Naive thymus-derived CD4-positive, alpha-beta T cell (primary cell): ENCODE results near the gene RUFY3. TPM values are rescaled to one million over a fixed set of nuclear protein-coding genes. Genes with fewer than 3 reads are reported as not detected.

Experiments used
- ATAC-seq: fragments of 150-1000 bp; cut with Tn5 transposase; 2 replicates; pipeline ENCODE4 v1.10.0; 2021; ENCODE audit warnings: mild to moderate bottlenecking, moderate library complexity
- CTCF ChIA-PET: fragments of 350-600 bp; sonication (Branson Sonifier 250); formaldehyde crosslinking; loops from one replicate; lab custom pipeline; 2021; ENCODE audit warnings: antibody characterized with exemption; lab: Charles Lee
- POLR2A ChIA-PET: fragments of 350-600 bp; sonication (Branson Sonifier 250); formaldehyde crosslinking; loops from one replicate; lab custom pipeline; 2021; ENCODE audit warnings: antibody characterized with exemption, inconsistent platforms; lab: Charles Lee
- DNase-seq, 9 donors: peaks; one replicate each; pipeline versions ENCODE4 v3.0.0 to v3.0.0-alpha.2; 2020 to 2022; ENCODE audit warnings: mixed read lengths in 1 of 9
- H3K27ac ChIP-seq: one replicate; pipeline ENCODE4 v1.7.0; 2013; ENCODE audit warnings: mild to moderate bottlenecking, low read depth, low read length, moderate library complexity
- H3K27me3 ChIP-seq, 2 donors: one replicate each; pipeline ENCODE4 v1.7.0; 2013; ENCODE audit warnings: low read length in 2 of 2, mild to moderate bottlenecking in 2 of 2, moderate library complexity in 2 of 2; ENCODE audit not compliant: control insufficient read depth in 2 of 2, insufficient read depth in 2 of 2
- H3K36me3 ChIP-seq, 3 experiments: 1 replicate in 2 of 3; 2 replicates in 1 of 3; pipeline ENCODE4 v1.7.0; 2013; ENCODE audit warnings: low read length in 3 of 3, mild to moderate bottlenecking in 3 of 3, moderate library complexity in 1 of 3; ENCODE audit not compliant: insufficient read depth in 3 of 3, control insufficient read depth in 2 of 3
- H3K4me1 ChIP-seq, 2 donors: one replicate each; pipeline ENCODE4 v1.7.0; 2013; ENCODE audit warnings: low read length in 2 of 2, mild to moderate bottlenecking in 2 of 2, moderate library complexity in 1 of 2; ENCODE audit not compliant: control insufficient read depth in 2 of 2, insufficient read depth in 2 of 2
- H3K4me3 ChIP-seq: 2 replicates; pipeline ENCODE4 v1.7.0; 2013; ENCODE audit warnings: mild to moderate bottlenecking, low read length
- H3K9me3 ChIP-seq, 3 experiments: 1 replicate in 2 of 3; 2 replicates in 1 of 3; pipeline ENCODE4 v1.7.0; 2013; ENCODE audit warnings: low read length in 3 of 3; ENCODE audit not compliant: control insufficient read depth in 2 of 3
- H3K27ac Mint-ChIP-seq, 9 donors: one replicate each; pipeline ENCODE4 v1.8.0; 2020 to 2022; ENCODE audit warnings: mixed read lengths in 9 of 9, mild to moderate bottlenecking in 8 of 9, moderate library complexity in 5 of 9, inconsistent platforms in 2 of 9
- H3K27me3 Mint-ChIP-seq, 5 donors: one replicate each; pipeline ENCODE4 v1.8.0; 2021 to 2022; ENCODE audit warnings: mixed read lengths in 5 of 5, mild to moderate bottlenecking in 1 of 5
- H3K36me3 Mint-ChIP-seq, 5 donors: one replicate each; pipeline ENCODE4 v1.8.0; 2020 to 2022; ENCODE audit warnings: mixed read lengths in 5 of 5, mild to moderate bottlenecking in 3 of 5, inconsistent platforms in 1 of 5
- H3K4me1 Mint-ChIP-seq, 7 donors: one replicate each; pipeline ENCODE4 v1.8.0; 2020 to 2022; ENCODE audit warnings: mixed read lengths in 7 of 7, mild to moderate bottlenecking in 3 of 7, inconsistent platforms in 1 of 7
- H3K4me3 Mint-ChIP-seq, 10 donors: one replicate each; pipeline ENCODE4 v1.8.0; 2020 to 2022; ENCODE audit warnings: mild to moderate bottlenecking in 10 of 10, mixed read lengths in 10 of 10, moderate library complexity in 6 of 10, inconsistent platforms in 2 of 10
- H3K9me3 Mint-ChIP-seq, 11 donors: one replicate each; pipeline ENCODE4 v1.8.0; 2020 to 2022; ENCODE audit warnings: mixed read lengths in 11 of 11, mild to moderate bottlenecking in 4 of 11, inconsistent platforms in 1 of 11, moderate library complexity in 1 of 11
- intact Hi-C, 2 donors: fragments of 100-400 bp; cut with micrococcal nuclease; formaldehyde crosslinking; loops; one replicate each; pipeline ENCODE4 v1.15.1; 2023
- polyA plus RNA-seq, 2 donors: library from polyadenylated mRNA; unstranded; fragments of 300-500 nt; fragmentation: Illumina TruSeq; gene quantifications; one replicate each; pipeline ENCODE4 v1.2.3, GENCODE V29; 2021
- total RNA-seq, 6 experiments: library from RNA in 5 of 6; stranded (reverse) in 5 of 6; gene quantifications; 1 replicate in 5 of 6; 2 replicates in 1 of 6; pipeline ENCODE4 v1.2.3 and lab custom pipeline; 2021 to 2026

RUFY3 gene
- total and polyA plus RNA-seq, 7 experiments from 2014 or later: 4.0 to 41.2 (median 38.6) TPM

DNA sequence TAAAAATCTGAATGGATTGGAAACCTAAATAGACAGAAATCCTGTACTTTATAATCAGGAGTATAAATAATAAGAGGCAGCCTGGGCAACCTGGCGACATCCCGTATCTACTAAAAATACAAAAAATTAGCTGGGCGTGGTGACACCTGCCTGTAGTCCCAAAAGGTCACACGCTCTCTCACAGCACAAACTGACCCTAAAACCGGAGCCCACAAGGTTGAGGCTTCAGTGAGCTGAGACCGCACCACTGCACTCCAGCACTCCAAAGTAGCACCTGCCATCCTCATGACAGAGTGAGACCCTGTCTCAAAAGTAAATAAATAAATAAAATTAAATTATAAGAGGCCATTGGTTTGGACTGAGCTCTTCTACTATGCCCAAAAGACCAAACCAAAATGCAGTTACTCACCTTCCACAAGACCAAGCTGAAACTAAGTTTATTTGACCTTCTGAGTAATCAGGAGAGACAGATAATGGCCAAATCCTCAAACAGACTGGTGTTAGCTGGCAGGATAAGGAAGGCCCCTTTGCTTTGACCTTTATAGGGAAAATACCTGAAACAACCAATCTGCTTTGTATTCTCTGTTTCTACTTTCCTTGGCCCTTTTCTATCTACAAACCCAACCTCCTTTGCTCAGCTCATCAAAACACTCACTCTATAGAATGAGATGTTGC lies 121.1 kb downstream of the RUFY3 start:
- Histone ChIP-seq H3K4me1 (peaks cover 0 to 6% of the 10 kb centered on the region in 2 donors), H3K9me3 (no peaks in the 10 kb centered on the region), H3K27me3 (no peaks in the 10 kb centered on the region), H3K36me3 (no peaks in the 10 kb centered on the region), H3K4me3 (no peak overlapping the region), H3K27ac (no peak overlapping the region)
- Mint-ChIP-seq H3K4me3 (no peak overlapping the region), H3K9me3 (no peaks in the 10 kb centered on the region), H3K27me3 (no peaks in the 10 kb centered on the region), H3K36me3 (peaks cover 0 to 7% (median 0%) of the 10 kb centered on the region in 5 donors), H3K27ac (peak overlapping the region in 4 of 9 donors; percentile 7 to 84 (median 44)), H3K4me1 (peaks cover 0 to 21% (median 9%) of the 10 kb centered on the region in 7 donors)
- ChIA-PET CTCF (interaction anchor here (0.5 kb wide), 1 partner anchor 83 kb away, joined by 3 read pairs; no protein-coding TSS in a partner anchor), POLR2A (interaction anchor here (0.8 to 1.0 kb wide), 2 partner anchors 9 to 115 kb away, joined by 3 to 6 read pairs; no protein-coding TSS in a partner anchor)
- DNase-seq: no peak
- no peak for ATAC-seq
- intact Hi-C loops: no loop called here

DNA sequence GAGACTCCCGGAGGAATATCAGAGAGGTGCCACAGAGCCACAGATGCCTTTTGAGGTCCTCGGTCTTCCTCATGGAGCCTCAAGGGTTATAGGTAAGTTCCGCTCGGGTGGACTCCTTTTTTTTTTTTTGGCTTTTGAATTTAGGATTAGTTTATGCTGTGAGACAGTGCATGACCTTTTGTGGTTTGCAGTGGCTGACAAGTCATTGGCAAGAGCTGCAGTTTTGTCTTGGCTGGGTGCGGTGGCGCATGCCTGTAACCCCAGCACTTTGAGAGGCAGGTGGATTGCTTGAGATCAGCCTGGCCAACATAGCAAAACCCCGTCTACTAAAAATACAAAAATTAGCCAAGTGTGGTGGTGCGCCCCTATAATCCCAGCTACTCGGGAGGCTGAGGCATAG lies 122.4 kb downstream of the RUFY3 start:
- Histone ChIP-seq H3K36me3 (no peaks in the 10 kb centered on the region), H3K27ac (no peak overlapping the region), H3K4me1 (no peaks in the 10 kb centered on the region), H3K9me3 (no peaks in the 10 kb centered on the region), H3K27me3 (no peaks in the 10 kb centered on the region), H3K4me3 (no peak overlapping the region)
- ATAC-seq: no peak
- intact Hi-C loops: no loop called here
- Mint-ChIP-seq H3K27ac (peak overlapping the region in 1 of 9 donors; percentile 3), H3K27me3 (no peaks in the 10 kb centered on the region), H3K4me3 (no peak overlapping the region), H3K4me1 (peaks cover 0 to 18% (median 0%) of the 10 kb centered on the region in 7 donors), H3K36me3 (peaks cover 0 to 7% (median 0%) of the 10 kb centered on the region in 5 donors), H3K9me3 (no peaks in the 10 kb centered on the region)
- DNase-seq: no peak
- ChIA-PET POLR2A (interaction anchor here (1.3 kb wide), 1 partner anchor 155 kb away, joined by 3 read pairs; no protein-coding TSS in a partner anchor), CTCF (no interaction called here)

DNA sequence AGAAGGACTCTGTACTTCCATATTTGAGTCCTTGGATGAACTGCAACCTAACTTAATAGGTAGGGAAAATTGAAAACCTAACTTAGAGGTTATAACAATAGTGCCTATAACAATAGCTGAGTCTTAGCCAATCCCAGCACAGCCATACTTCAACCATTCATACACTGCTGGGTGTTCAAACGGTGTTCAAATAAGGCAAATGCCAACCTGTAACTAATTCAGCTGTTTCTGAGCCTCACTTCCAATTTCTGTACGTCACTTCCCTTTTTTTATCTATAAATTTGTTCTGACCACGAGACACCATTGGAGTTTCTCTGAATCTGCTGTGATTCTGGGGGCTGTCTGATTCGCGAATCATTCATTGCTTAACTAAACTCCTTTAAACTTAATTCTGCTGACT lies 127.5 kb downstream of the RUFY3 start:
- H3K36me3 Mint-ChIP-seq: peaks cover 0 to 11% (median 0%) of the 10 kb centered on the region in 5 donors
- no peaks in the 10 kb centered on the region for H3K27me3 Mint-ChIP-seq
- Histone ChIP-seq H3K9me3 (no peaks in the 10 kb centered on the region), H3K27me3 (no peaks in the 10 kb centered on the region), H3K4me3 (no peak overlapping the region), H3K36me3 (no peaks in the 10 kb centered on the region), H3K27ac (no peak overlapping the region), H3K4me1 (no peaks in the 10 kb centered on the region)
- H3K27ac Mint-ChIP-seq: no peak overlapping the region
- ATAC-seq (no peak), DNase-seq (no peak)
- H3K9me3 Mint-ChIP-seq: no peaks in the 10 kb centered on the region
- POLR2A ChIA-PET: interaction anchor here (3.2 kb wide), 1 partner anchor 10 kb away, joined by 10 read pairs; the partner anchor contains the start of gene GRSF1
- CTCF ChIA-PET: no interaction called here
- intact Hi-C loops: no loop called here
- H3K4me3 Mint-ChIP-seq: no peak overlapping the region
- H3K4me1 Mint-ChIP-seq: peaks cover 0 to 4% (median 0%) of the 10 kb centered on the region in 7 donors

DNA sequence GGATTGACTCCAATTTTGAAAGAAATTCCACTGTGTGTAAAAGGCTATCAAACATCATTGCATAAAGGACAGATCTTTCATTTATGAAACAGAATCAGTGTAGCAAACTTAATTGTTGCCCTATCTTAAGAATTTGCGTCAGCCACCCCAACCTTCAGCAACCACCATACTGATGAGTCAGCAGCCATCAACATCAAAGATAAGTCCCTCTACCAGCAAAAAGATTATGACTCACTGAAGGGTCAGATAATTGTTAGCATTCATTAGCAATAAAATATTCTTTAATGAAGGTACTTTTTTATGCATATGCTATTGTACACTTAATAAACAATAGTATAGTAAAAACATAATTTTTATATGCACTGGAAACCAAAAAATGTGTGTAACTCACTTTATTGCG lies 133.7 kb downstream of the RUFY3 start:
- intact Hi-C loops: no loop called here
- ChIA-PET POLR2A (no interaction called here), CTCF (no interaction called here)
- no peaks in the 10 kb centered on the region for H3K9me3 ChIP-seq
- Mint-ChIP-seq H3K4me1 (peaks cover 0 to 5% (median 0%) of the 10 kb centered on the region in 7 donors), H3K9me3 (no peaks in the 10 kb centered on the region), H3K4me3 (no peak overlapping the region), H3K27me3 (no peaks in the 10 kb centered on the region), H3K27ac (no peak overlapping the region), H3K36me3 (peaks cover 0 to 5% (median 0%) of the 10 kb centered on the region in 5 donors)
- no peak overlapping the region for H3K4me3 ChIP-seq
- ATAC-seq: no peak
- H3K27ac ChIP-seq: no peak overlapping the region
- no peaks in the 10 kb centered on the region for H3K4me1 ChIP-seq
- no peaks in the 10 kb centered on the region for H3K36me3 ChIP-seq
- DNase-seq: no peak
- no peaks in the 10 kb centered on the region for H3K27me3 ChIP-seq

Other genes starting within 250 kb of the RUFY3 start
- not detected for gene MUC7, start 249.8 kb upstream of the RUFY3 start, total RNA-seq
- not detected for gene MUC7, start 249.8 kb upstream of the RUFY3 start, polyA plus RNA-seq
- not detected for gene AMTN, start 203.4 kb upstream of the RUFY3 start, total RNA-seq
- gene AMTN, start 203.4 kb upstream of the RUFY3 start, polyA plus RNA-seq: not detected
- not detected for gene AMBN, start 129.7 kb upstream of the RUFY3 start, total RNA-seq
- not detected for gene AMBN, start 129.7 kb upstream of the RUFY3 start, polyA plus RNA-seq
- gene ENAM, start 93.2 kb upstream of the RUFY3 start, total RNA-seq: not detected
- gene ENAM, start 93.2 kb upstream of the RUFY3 start, polyA plus RNA-seq: not detected
- gene JCHAIN, start 55.5 kb upstream of the RUFY3 start, total RNA-seq: 100 to 1,000 TPM in 1 of 5 experiments, 10 to 100 TPM in 1, not detected in 3; 71.5 to 223 TPM
- gene JCHAIN, start 55.5 kb upstream of the RUFY3 start, polyA plus RNA-seq: 1 to 10 TPM in 1 of 2 donors, under 1 TPM in 1; 0.81 to 2.3 TPM
- gene UTP3, start 33.4 kb upstream of the RUFY3 start, total RNA-seq: 10 to 100 TPM; 17.4 to 44.9 (median 36.5) TPM
- gene UTP3, start 33.4 kb upstream of the RUFY3 start, polyA plus RNA-seq: 10 to 100 TPM; 11.3 to 23.2 TPM
- 10 to 100 TPM; 35.9 to 76.0 (median 48.0) TPM for gene GRSF1, start 117.9 kb downstream of the RUFY3 start, total RNA-seq
- 100 to 1,000 TPM in 1 of 2 donors, 10 to 100 TPM in 1; 89.9 to 111 TPM for gene GRSF1, start 117.9 kb downstream of the RUFY3 start, polyA plus RNA-seq
- 10 to 100 TPM; 12.0 to 20.3 (median 13.5) TPM for gene MOB1B, start 180.4 kb downstream of the RUFY3 start, total RNA-seq
- gene MOB1B, start 180.4 kb downstream of the RUFY3 start, polyA plus RNA-seq: 1 to 10 TPM; 2.0 to 2.1 TPM